Right lobe of liver (tissue), 4 donors: ENCODE measurements around the gene MRPL2.

Experiments used
- CTCF ChIP-seq, 4 donors: fragments of 200-600 bp in 3 of 4; fragments of 450-650 bp in 1 of 4; IDR thresholded peaks; one replicate each; pipeline versions ENCODE4 v1.5.1 to v1.8.0; 2016 to 2022; ENCODE audit warnings: antibody characterized with exemption in 4 of 4, mild to moderate bottlenecking in 2 of 4
- POLR2A ChIP-seq: fragments of 450-650 bp; IDR thresholded peaks from one replicate; pipeline ENCODE4 v1.6.1; 2017; ENCODE audit warnings: antibody characterized with exemption, mild to moderate bottlenecking
- donor health status: DM: no; HTN: no; CAD: no.
- donor health status: DM: no; HTN: no; CAD: no.
- donor health status: DM: no; HTN: yes; CAD: no.

GRCh38 chr6:43016176-43016942, 42.9 kb downstream of the MRPL2 start:
- TF ChIP-seq CTCF (IDR thresholded peaks at IDR 0.05) (no peak), POLR2A (no peak)
